Heart right ventricle (tissue), 16 donors: ENCODE results near the gene BMERB1. TPM values are rescaled to one million over a fixed set of nuclear protein-coding genes. Genes with fewer than 3 reads are reported as not detected.
"Not testable (repeated sequence)": the region's sequence is repeated elsewhere in the genome, so short reads cannot be mapped to it uniquely, and the experiment has no call there.

Experiments used
- ATAC-seq, 8 donors: fragments of 200-7000 bp; cut with Tn5 transposase; one replicate each; pipeline ENCODE4 v1.9.1; 2020; ENCODE audit warnings: mild to moderate bottlenecking in 8 of 8, moderate library complexity in 8 of 8, moderate number of reproducible peaks in 1 of 8
- DNase-seq, 2 donors: peaks; one replicate each; pipeline ENCODE4 v3.0.0-alpha.2; 2020
- H3K27ac ChIP-seq, 10 donors: fragments of 200-600 bp; sonication (generic) in 2 of 10; one replicate each; pipeline versions ENCODE4 v1.5.0 to v1.8.0; 2020 to 2022; ENCODE audit warnings: mild to moderate bottlenecking in 3 of 10
- H3K27me3 ChIP-seq, 7 donors: fragments of 200-600 bp; one replicate each; pipeline ENCODE4 v1.8.0; 2021 to 2022; ENCODE audit warnings: mild to moderate bottlenecking in 2 of 7
- H3K36me3 ChIP-seq, 9 donors: fragments of 200-600 bp; sonication (generic) in 1 of 9; one replicate each; pipeline versions ENCODE4 v1.5.0 to v1.8.0; 2020 to 2022; ENCODE audit warnings: mild to moderate bottlenecking in 2 of 9
- H3K4me1 ChIP-seq, 9 donors: fragments of 200-600 bp; sonication (generic) in 1 of 9; one replicate each; pipeline versions ENCODE4 v1.5.0 to v1.8.0; 2020 to 2022; ENCODE audit warnings: mild to moderate bottlenecking in 4 of 9
- H3K4me3 ChIP-seq, 10 donors: fragments of 200-600 bp; sonication (generic) in 2 of 10; one replicate each; pipeline versions ENCODE4 v1.5.0 to v1.8.0; 2020 to 2022; ENCODE audit warnings: mild to moderate bottlenecking in 7 of 10, moderate library complexity in 2 of 10
- H3K9me3 ChIP-seq, 11 donors: fragments of 200-600 bp in 10 of 11; sonication (generic) in 2 of 11; one replicate each; pipeline versions ENCODE4 v1.5.0 to v1.8.0; 2013 to 2022; ENCODE audit warnings: mild to moderate bottlenecking in 2 of 11, control low read depth in 1 of 11, moderate library complexity in 1 of 11
- WGBS, 2 donors: extraction: QIAGEN DNeasy Blood & Tissue Kit; methylation state at CpG; one replicate each; pipeline ENCODE4 v1.1.7; 2013; ENCODE audit warnings: inconsistent platforms in 1 of 2; 5-methylcytosine and 5-hydroxymethylcytosine counted together
- intact Hi-C, 10 donors: fragments of 100-400 bp; cut with DNase I; formaldehyde crosslinking; loops; one replicate each; pipeline versions ENCODE4 v1.11.1 to v1.14.2; 2022
- polyA plus RNA-seq, 2 donors: library from polyadenylated mRNA; stranded (reverse); fragments of 200-250 nt; gene quantifications; one replicate each; pipeline ENCODE4 v1.2.3, GENCODE V29; 2013
- total RNA-seq, 10 donors: library from RNA; stranded (reverse); fragmentation: NEBNext Ultra II Directional in 3 of 10; extraction: Animal tissue kit (Norgen Biotek cat#: 25700) in 3 of 10; gene quantifications; one replicate each; pipeline versions ENCODE4 v1.2.1 to v1.2.4, GENCODE V29; 2021 to 2023
- TF ChIP-seq, protein P1 (sequence below), 9 donors: fragments of 200-600 bp; sonication (generic) in 2 of 9; IDR thresholded peaks; one replicate each; pipeline versions ENCODE4 v1.5.0 to v1.8.0; 2021 to 2022; ENCODE audit warnings: antibody characterized with exemption in 9 of 9, mild to moderate bottlenecking in 5 of 9, moderate library complexity in 1 of 9
- donor health status: Arrhythmogenic right ventricular cardiomyopathy.
- donor health status: ischemic (EF 13 %, LVEDD 7.1; RV severe dilation, severe dysfunction).
- donor health status: healthy with polysubstance abuse.
- donor health status: DM: no; HTN: yes; CAD: no.
- donor health status: DM: no; HTN: no; CAD: no.
- donor health status: ischemic (EF 25% LVEDD 6.9; RV normal size, moderate dysfunction).
- donor health status: ischemic (EF 25% LVEDD 5.7; RV mildly dilated, moderate dysfunction).
- donor health status: healthy.
- donor health status: DM: yes; HTN: yes; CAD: no.
- donor health status: Ischemic cardiomyopathy.
- donor health status: ischemic (EF 35%, LVEDD 5.7; RV mildly dilated, moderate dysfunction).
- donor health status: nonischemic (EF 11% LVEDD 7.7; RV severe dilation, severe dysfunction).
- donor health status: DM: yes; HTN: yes; CAD: no.
- donor health status: PGD.
- donor health status: ischemic (EF 29% LVEDD 5.4; RV normal size, mild dysfunction).
- donor health status: nonischemic (EF 23%, LVEDD 6.1; RV moderate dilation, normal function).

Gene BMERB1
- total and polyA plus RNA-seq, 12 donors, result 16.5 to 121 (median 78.9) TPM

DNA sequence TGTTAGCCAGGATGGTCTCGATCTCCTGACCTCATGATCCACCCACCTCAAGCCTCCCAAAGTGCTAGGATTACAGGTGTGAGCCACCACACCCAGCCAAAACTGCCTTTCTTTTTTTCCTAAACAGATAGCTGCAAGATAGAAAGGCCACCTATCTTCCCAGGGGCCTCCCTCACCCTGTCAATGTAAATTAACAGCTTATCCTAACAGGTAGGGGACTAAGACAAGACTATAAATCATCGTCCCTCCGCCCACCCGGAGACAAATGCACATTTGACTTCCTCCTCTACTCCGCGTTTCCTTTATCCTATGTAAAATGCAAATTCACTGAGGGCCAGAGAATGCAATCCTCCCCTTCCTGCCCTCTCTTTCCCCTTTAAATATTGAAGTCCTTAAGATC, 137.2 kb downstream of the BMERB1 start:
- WGBS, 2 donors, result 67 to 77% methylated on average over 6 of the region's 6 CpGs
- DNase-seq, result no peak
- ATAC-seq, result no peak
- intact Hi-C loops, result no loop called here
- peaks cover 0 to 26% (median 0%) of the 10 kb centered on the region in 9 donors for H3K4me1 ChIP-seq
- H3K27me3 ChIP-seq, result no peaks in the 10 kb centered on the region
- H3K27ac ChIP-seq, result no peak overlapping the region
- no peaks in the 10 kb centered on the region for H3K9me3 ChIP-seq
- TF ChIP-seq, protein P1, sequence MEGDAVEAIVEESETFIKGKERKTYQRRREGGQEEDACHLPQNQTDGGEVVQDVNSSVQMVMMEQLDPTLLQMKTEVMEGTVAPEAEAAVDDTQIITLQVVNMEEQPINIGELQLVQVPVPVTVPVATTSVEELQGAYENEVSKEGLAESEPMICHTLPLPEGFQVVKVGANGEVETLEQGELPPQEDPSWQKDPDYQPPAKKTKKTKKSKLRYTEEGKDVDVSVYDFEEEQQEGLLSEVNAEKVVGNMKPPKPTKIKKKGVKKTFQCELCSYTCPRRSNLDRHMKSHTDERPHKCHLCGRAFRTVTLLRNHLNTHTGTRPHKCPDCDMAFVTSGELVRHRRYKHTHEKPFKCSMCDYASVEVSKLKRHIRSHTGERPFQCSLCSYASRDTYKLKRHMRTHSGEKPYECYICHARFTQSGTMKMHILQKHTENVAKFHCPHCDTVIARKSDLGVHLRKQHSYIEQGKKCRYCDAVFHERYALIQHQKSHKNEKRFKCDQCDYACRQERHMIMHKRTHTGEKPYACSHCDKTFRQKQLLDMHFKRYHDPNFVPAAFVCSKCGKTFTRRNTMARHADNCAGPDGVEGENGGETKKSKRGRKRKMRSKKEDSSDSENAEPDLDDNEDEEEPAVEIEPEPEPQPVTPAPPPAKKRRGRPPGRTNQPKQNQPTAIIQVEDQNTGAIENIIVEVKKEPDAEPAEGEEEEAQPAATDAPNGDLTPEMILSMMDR (IDR thresholded peaks at IDR 0.05), result no peak
- no peak overlapping the region for H3K4me3 ChIP-seq
- peaks cover 0 to 21% (median 0%) of the 10 kb centered on the region in 9 donors for H3K36me3 ChIP-seq

DNA sequence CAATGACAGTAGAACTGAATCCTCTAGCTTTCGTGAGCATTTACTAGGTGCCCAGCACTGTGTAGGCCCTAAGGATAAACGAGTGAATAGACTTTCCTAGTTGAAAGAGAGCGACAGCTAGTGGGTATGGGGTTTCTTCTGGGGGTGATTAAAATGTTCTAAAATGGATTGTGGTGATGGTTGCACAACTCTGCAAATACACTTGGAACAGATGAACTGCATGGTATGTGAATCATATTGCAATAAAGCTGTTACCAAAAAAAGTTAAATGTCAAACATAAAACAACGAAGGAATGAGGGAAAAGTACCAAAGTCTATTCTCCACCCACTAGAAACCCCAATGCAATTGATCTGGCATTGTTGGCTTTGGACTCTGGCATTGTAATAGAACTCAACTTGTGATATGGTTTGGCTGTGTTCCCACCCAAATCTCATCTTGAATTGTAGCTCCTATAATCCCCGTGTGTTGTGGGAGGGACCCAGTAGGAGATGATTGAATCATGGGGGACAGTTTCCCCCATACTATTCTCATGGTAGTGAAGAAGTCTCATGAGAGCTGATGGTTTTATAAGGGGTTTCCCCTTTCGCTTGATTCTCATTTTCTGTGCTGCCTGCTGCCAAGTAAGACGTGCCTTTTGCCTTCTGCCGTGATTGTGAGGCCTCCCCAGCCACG, 138.1 kb downstream of the BMERB1 start:
- H3K27ac ChIP-seq, result no peak overlapping the region
- H3K27me3 ChIP-seq, result no peaks in the 10 kb centered on the region
- peaks cover 0 to 21% (median 0%) of the 10 kb centered on the region in 9 donors for H3K36me3 ChIP-seq
- DNase-seq, result no peak
- intact Hi-C loops, result no loop called here
- peak in 1 of 8 donors; percentile 46 for ATAC-seq
- H3K4me3 ChIP-seq, result no peak overlapping the region
- peaks cover 0 to 27% (median 0%) of the 10 kb centered on the region in 9 donors for H3K4me1 ChIP-seq
- H3K9me3 ChIP-seq, result peaks cover 0 to 3% (median 0%) of the 10 kb centered on the region in 11 donors
- WGBS, 2 donors, result 71% methylated on average over 9 of the region's 9 CpGs
- TF ChIP-seq, protein P1 (IDR thresholded peaks at IDR 0.05), result no peak

DNA sequence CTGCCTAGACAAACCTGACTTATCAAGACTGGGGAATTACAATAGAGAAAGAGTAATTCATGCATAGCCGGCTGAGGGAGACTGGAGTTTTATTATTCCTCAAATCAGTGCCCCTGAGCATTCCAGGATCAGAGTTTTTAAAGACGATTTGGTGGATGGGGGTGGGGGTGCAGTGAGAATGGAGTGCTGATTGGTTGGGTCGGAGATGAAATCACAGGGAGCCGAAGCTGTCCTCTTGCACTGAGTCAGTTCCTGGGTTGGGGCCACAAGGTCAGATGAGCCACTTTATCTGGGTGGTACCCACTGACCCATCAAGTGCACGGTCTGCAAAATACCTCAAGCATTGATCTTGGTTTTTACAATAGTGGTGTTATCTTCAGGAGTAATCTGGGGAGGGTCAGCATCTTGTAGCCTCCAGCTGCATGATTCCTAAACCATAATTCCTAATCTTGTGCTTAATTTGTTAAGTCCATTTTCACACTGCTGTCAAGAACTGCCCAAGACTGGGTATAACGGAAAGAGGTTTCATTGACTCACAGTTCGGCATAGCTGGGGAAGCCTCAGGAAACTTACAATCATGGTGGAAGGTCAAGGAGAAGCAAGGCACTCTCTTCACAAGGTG, 139.0 kb downstream of the BMERB1 start:
- peaks cover 0 to 27% (median 0%) of the 10 kb centered on the region in 9 donors for H3K4me1 ChIP-seq
- WGBS, 2 donors, result 89 to 92% methylated on average over 7 of the region's 7 CpGs

DNA sequence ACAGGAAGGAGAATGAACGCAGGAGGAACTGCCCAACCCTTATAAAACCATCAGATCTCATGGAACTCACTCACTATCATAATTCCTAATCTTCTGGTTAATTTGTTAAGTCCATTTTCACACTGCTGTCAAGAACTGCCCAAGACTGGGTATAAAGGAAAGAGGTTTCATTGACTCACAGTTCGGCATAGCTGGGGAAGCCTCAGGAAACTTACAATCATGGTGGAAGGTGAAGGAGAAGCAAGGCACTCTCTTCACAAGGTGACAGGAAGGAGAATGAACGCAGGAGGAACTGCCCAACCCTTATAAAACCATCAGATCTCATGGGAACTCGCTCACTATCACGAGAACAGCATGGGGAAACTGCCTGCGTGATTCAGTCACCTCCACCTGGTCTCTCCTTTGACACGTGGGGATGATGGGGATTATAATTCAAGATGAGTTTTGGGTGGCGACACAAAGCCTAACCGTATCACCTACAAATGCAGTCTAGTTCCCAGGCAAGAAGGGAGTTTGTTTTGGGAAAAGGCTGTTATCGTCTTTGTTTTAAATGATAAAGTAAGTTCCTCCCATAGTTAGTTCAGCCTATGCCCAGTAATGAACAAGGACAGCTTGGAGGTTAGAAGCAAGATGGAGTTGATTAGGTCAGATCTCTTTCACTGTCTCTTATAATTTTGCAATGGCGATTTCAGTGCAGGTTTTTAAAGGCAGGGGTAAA, 139.7 kb downstream of the BMERB1 start:
- H3K9me3 ChIP-seq, ATAC-seq, DNase-seq, H3K27me3 ChIP-seq, H3K36me3 ChIP-seq, H3K4me3 ChIP-seq, intact Hi-C loops, H3K27ac ChIP-seq: not testable (repeated sequence)
- H3K4me1 ChIP-seq, result peaks cover 0 to 27% (median 0%) of the 10 kb centered on the region in 9 donors
- WGBS, 2 donors, result 93 to 94% methylated on average over 11 of the region's 11 CpGs

More for the DNA sequence above, 139.0 kb downstream of the BMERB1 start:
- Histone ChIP-seq H3K36me3 (peaks cover 0 to 14% (median 0%) of the 10 kb centered on the region in 9 donors), H3K4me3 (no peak overlapping the region), H3K27ac (no peak overlapping the region), H3K27me3 (no peaks in the 10 kb centered on the region), H3K9me3 (peaks cover 0 to 3% (median 0%) of the 10 kb centered on the region in 11 donors)
- TF ChIP-seq, protein P1 (IDR thresholded peaks at IDR 0.05), result no peak
- ATAC-seq, result no peak
- intact Hi-C loops, result no loop called here
- DNase-seq, result no peak
